Measurements from ENCODE around the gene KDM4C. TPM values are rescaled to one million over a fixed set of nuclear protein-coding genes. Genes with fewer than 3 reads are reported as not detected.
A peak's percentile ranks its signal among the peaks of the same experiment; 100 is the strongest.

The KDM4C gene
- total RNA-seq, 1 experiment from 2014 or later = 16.2 TPM

DNA sequence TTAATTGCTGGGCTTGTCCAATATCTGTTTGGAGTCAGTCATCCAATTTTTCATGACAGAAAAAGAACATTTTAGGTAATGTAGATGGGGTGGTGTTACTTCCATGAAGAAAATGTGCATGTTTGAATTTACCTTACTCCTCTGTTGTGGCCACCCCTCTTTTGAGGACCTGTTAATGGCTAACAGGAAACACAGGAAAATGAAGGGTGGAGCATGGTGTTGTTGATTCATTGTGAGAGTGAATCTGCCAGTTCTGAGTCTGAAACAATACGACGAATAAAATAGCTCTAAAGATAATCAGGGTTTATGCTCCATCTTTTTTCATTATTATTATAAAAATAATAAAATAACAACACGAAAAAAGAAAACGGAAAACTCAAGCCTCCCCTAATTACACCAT is 335.3 kb downstream of the KDM4C start:
- H3K27ac Mint-ChIP-seq (ENCODE audit: unreplicated experiment) = no peak overlapping the region
- H3K4me3 Mint-ChIP-seq (ENCODE audit: low read depth, unreplicated experiment) = no peak overlapping the region
- CTCF ChIA-PET = no interaction called here
- H3K27me3 Mint-ChIP-seq (ENCODE audit: unreplicated experiment) = no peaks in the 10 kb centered on the region
- TF ChIP-seq, protein P1, sequence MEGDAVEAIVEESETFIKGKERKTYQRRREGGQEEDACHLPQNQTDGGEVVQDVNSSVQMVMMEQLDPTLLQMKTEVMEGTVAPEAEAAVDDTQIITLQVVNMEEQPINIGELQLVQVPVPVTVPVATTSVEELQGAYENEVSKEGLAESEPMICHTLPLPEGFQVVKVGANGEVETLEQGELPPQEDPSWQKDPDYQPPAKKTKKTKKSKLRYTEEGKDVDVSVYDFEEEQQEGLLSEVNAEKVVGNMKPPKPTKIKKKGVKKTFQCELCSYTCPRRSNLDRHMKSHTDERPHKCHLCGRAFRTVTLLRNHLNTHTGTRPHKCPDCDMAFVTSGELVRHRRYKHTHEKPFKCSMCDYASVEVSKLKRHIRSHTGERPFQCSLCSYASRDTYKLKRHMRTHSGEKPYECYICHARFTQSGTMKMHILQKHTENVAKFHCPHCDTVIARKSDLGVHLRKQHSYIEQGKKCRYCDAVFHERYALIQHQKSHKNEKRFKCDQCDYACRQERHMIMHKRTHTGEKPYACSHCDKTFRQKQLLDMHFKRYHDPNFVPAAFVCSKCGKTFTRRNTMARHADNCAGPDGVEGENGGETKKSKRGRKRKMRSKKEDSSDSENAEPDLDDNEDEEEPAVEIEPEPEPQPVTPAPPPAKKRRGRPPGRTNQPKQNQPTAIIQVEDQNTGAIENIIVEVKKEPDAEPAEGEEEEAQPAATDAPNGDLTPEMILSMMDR (IDR thresholded peaks at IDR 0.05; ENCODE audit: unreplicated experiment) = no peak
- intact Hi-C loops (cut with micrococcal nuclease; ENCODE audit: unreplicated experiment) = no loop called here
- no peak for DNase-seq
- H3K36me3 Mint-ChIP-seq (ENCODE audit: insufficient read depth, unreplicated experiment) = no peaks in the 10 kb centered on the region
- H3K9me3 Mint-ChIP-seq (ENCODE audit: low read depth, unreplicated experiment) = no peaks in the 10 kb centered on the region
- BruUV-seq (replicated peaks) = no TSS peak
- no peaks in the 10 kb centered on the region for H3K4me1 Mint-ChIP-seq (ENCODE audit: low read depth, unreplicated experiment)

DNA sequence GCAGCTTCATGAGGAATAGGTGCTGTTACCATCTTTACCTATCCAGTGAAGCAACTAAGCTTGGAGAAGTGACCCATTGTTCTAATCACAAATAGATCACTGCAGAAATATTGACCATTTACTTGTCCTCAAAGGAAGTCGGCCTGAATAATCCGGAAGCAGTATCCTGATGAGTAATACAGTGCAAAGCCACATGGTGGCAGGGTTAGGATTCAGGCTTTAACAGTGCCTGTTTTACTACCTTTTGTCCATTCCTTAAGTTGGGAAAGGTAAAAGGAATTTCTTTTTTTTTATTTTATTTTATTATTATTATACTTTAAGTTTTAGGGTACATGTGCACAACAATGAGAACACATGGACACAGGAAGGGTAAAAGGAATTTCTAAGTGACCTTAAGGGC is 336.3 kb downstream of the KDM4C start:
- no TSS peak for BruUV-seq (replicated peaks)
- Mint-ChIP-seq H3K9me3 (ENCODE audit: low read depth, unreplicated experiment) (no peaks in the 10 kb centered on the region), H3K36me3 (ENCODE audit: insufficient read depth, unreplicated experiment) (no peaks in the 10 kb centered on the region), H3K27ac (ENCODE audit: unreplicated experiment) (no peak overlapping the region), H3K4me1 (ENCODE audit: low read depth, unreplicated experiment) (no peaks in the 10 kb centered on the region), H3K27me3 (ENCODE audit: unreplicated experiment) (no peaks in the 10 kb centered on the region), H3K4me3 (ENCODE audit: low read depth, unreplicated experiment) (no peak overlapping the region)
- intact Hi-C loops (cut with micrococcal nuclease; ENCODE audit: unreplicated experiment) = no loop called here
- CTCF ChIA-PET = no interaction called here
- TF ChIP-seq, protein P1 (IDR thresholded peaks at IDR 0.05; ENCODE audit: unreplicated experiment) = no peak
- peak; percentile 2 for DNase-seq

DNA sequence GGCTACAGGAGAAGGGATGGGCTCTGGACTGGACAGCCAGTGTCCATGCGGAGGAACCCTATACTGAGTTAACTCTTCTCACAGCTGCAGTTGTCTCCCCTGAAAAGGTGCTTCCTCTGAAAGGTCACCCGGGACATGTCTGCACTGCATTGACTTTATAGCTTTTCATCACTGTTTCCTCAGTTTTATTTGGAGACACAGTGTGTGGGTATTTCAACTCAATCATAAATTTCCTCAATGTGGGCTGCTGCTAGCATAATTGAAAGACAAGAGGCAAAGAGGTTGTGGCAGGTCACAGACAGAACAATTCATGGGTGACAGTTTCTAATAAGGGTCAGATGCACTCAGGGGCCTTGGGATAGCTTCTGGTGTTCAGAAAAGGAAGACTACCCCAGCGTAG is 336.8 kb downstream of the KDM4C start:
- CTCF ChIA-PET = no interaction called here
- Mint-ChIP-seq H3K4me1 (ENCODE audit: low read depth, unreplicated experiment) (no peaks in the 10 kb centered on the region), H3K27me3 (ENCODE audit: unreplicated experiment) (no peaks in the 10 kb centered on the region), H3K4me3 (ENCODE audit: low read depth, unreplicated experiment) (no peak overlapping the region), H3K27ac (ENCODE audit: unreplicated experiment) (no peak overlapping the region), H3K9me3 (ENCODE audit: low read depth, unreplicated experiment) (no peaks in the 10 kb centered on the region), H3K36me3 (ENCODE audit: insufficient read depth, unreplicated experiment) (no peaks in the 10 kb centered on the region)
- no peak for DNase-seq
- BruUV-seq (replicated peaks) = no TSS peak
- TF ChIP-seq, protein P1 (IDR thresholded peaks at IDR 0.05; ENCODE audit: unreplicated experiment) = no peak
- intact Hi-C loops (cut with micrococcal nuclease; ENCODE audit: unreplicated experiment) = no loop called here

DNA sequence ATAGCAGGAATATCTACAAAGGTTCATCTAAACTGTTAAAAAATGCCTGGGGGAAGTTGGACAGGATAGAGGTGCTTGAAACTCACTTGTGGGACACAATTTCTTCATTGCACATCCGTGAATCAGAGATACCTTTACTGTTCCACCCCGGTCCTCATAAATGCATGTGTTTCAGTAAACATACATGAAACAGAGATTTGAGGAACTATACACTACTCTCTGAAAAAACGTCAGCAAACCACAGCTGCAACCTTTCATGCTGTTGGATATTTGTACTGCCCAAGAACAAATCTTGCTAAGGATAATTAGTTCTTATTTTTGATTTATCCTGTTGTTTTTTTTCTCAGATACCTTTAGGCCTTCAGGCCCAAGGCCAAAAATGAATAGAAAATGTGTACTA is 337.3 kb downstream of the KDM4C start:
- no TSS peak for BruUV-seq (replicated peaks)
- DNase-seq = no peak
- no peak overlapping the region for H3K4me3 Mint-ChIP-seq (ENCODE audit: low read depth, unreplicated experiment)
- intact Hi-C loops (cut with micrococcal nuclease; ENCODE audit: unreplicated experiment) = no loop called here
- H3K9me3 Mint-ChIP-seq (ENCODE audit: low read depth, unreplicated experiment) = no peaks in the 10 kb centered on the region
- CTCF ChIA-PET = no interaction called here
- TF ChIP-seq, protein P1 (IDR thresholded peaks at IDR 0.05; ENCODE audit: unreplicated experiment) = no peak
- H3K36me3 Mint-ChIP-seq (ENCODE audit: insufficient read depth, unreplicated experiment) = no peaks in the 10 kb centered on the region
- no peak overlapping the region for H3K27ac Mint-ChIP-seq (ENCODE audit: unreplicated experiment)
- H3K4me1 Mint-ChIP-seq (ENCODE audit: low read depth, unreplicated experiment) = no peaks in the 10 kb centered on the region
- H3K27me3 Mint-ChIP-seq (ENCODE audit: unreplicated experiment) = no peaks in the 10 kb centered on the region
